Ectodermal cell (in vitro differentiated cells): Measurements from ENCODE around the gene DPM1.
"Not testable (repeated sequence)": the region's sequence is repeated elsewhere in the genome, so short reads cannot be mapped to it uniquely, and the experiment has no call there.

Source experiments
- H3K27ac ChIP-seq: 2 replicates; pipeline ENCODE4 v1.7.0; 2013; ENCODE audit warnings: mild to moderate bottlenecking, low read depth, low read length; ENCODE audit not compliant: insufficient read depth, poor library complexity, severe bottlenecking
- H3K27me3 ChIP-seq: 2 replicates; pipeline ENCODE4 v1.7.0; 2013; ENCODE audit warnings: mild to moderate bottlenecking, low read length; ENCODE audit not compliant: insufficient read depth, control insufficient read depth, poor library complexity, severe bottlenecking
- H3K36me3 ChIP-seq: one replicate; pipeline ENCODE4 v1.7.0; 2013; ENCODE audit warnings: low read length; ENCODE audit not compliant: control insufficient read depth, insufficient read depth
- H3K4me1 ChIP-seq: one replicate; pipeline ENCODE4 v1.7.0; 2013; ENCODE audit warnings: low read length; ENCODE audit not compliant: control insufficient read depth, insufficient read depth
- H3K4me3 ChIP-seq: 2 replicates; pipeline ENCODE4 v1.7.0; 2013; ENCODE audit warnings: low read depth, low read length, control low read depth; ENCODE audit not compliant: insufficient read depth
- H3K9me3 ChIP-seq: 2 replicates; pipeline ENCODE4 v1.7.0; 2013; ENCODE audit warnings: mild to moderate bottlenecking, low read length, moderate library complexity; ENCODE audit not compliant: control insufficient read depth
- WGBS, 2 experiments: methylation state at CpG; one replicate each; pipeline ENCODE4 v1.1.7; 2013; ENCODE audit warnings: missing lambda C conversion rate in 2 of 2; 5-methylcytosine and 5-hydroxymethylcytosine counted together

The DPM1 gene

GRCh38 chr20:50980071-50980681 lies 21.8 kb upstream of the DPM1 start:
- Histone ChIP-seq H3K4me3 (no peak overlapping the region), H3K4me1 (no peaks in the 10 kb centered on the region), H3K27me3 (no peaks in the 10 kb centered on the region), H3K9me3 (no peaks in the 10 kb centered on the region), H3K27ac (no peak overlapping the region), H3K36me3 (no peaks in the 10 kb centered on the region)
- 86 to 87% methylated on average over 8 of the region's 8 CpGs for WGBS, 2 experiments

- H3K4me3 ChIP-seq, H3K36me3 ChIP-seq, H3K27ac ChIP-seq, H3K4me1 ChIP-seq, H3K27me3 ChIP-seq, H3K9me3 ChIP-seq: not testable (repeated sequence)
- WGBS, 2 experiments = 89 to 93% methylated on average over 4 of the region's 4 CpGs
These were observed 20.2 kb upstream of the DPM1 start for GRCh38 chr20:50978533-50978932.

GRCh38 chr20:50977066-50978021 lies 19.0 kb upstream of the DPM1 start:
- no peaks in the 10 kb centered on the region for H3K36me3 ChIP-seq
- H3K27me3 ChIP-seq = no peaks in the 10 kb centered on the region
- WGBS, 2 experiments = 88 to 90% methylated on average over 20 of the region's 20 CpGs
- no peaks in the 10 kb centered on the region for H3K4me1 ChIP-seq
- no peak overlapping the region for H3K4me3 ChIP-seq
- H3K9me3 ChIP-seq = no peaks in the 10 kb centered on the region
- no peak overlapping the region for H3K27ac ChIP-seq

GRCh38 chr20:50975701-50976330 lies 17.5 kb upstream of the DPM1 start:
- H3K27ac ChIP-seq = no peak overlapping the region
- H3K27me3 ChIP-seq = no peaks in the 10 kb centered on the region
- H3K4me1 ChIP-seq = no peaks in the 10 kb centered on the region
- no peak overlapping the region for H3K4me3 ChIP-seq
- H3K9me3 ChIP-seq = no peaks in the 10 kb centered on the region
- H3K36me3 ChIP-seq = no peaks in the 10 kb centered on the region
- WGBS, 2 experiments = 93% methylated on average over 10 of the region's 10 CpGs

- Histone ChIP-seq H3K4me3 (no peak overlapping the region), H3K4me1 (peaks cover 25% of the 10 kb centered on the region), H3K27me3 (no peaks in the 10 kb centered on the region), H3K36me3 (no peaks in the 10 kb centered on the region), H3K27ac (no peak overlapping the region), H3K9me3 (no peaks in the 10 kb centered on the region)
- 89 to 91% methylated on average over 8 of the region's 8 CpGs for WGBS, 2 experiments
These were observed 11.6 kb upstream of the DPM1 start for GRCh38 chr20:50969912-50970311.

GRCh38 chr20:50969435-50969834 lies 11.1 kb upstream of the DPM1 start:
- WGBS, 2 experiments = 85 to 93% methylated on average over 5 of the region's 5 CpGs
- Histone ChIP-seq H3K27ac (no peak overlapping the region), H3K36me3 (no peaks in the 10 kb centered on the region)

GRCh38 chr20:50968289-50968688 lies 10.0 kb upstream of the DPM1 start:
- H3K36me3 ChIP-seq = no peaks in the 10 kb centered on the region
- 87 to 89% methylated on average over 9 of the region's 9 CpGs for WGBS, 2 experiments
- no peaks in the 10 kb centered on the region for H3K27me3 ChIP-seq
- H3K27ac ChIP-seq = peak overlapping the region; percentile 80
- H3K4me1 ChIP-seq = peaks cover 25% of the 10 kb centered on the region
- no peaks in the 10 kb centered on the region for H3K9me3 ChIP-seq
- H3K4me3 ChIP-seq = no peak overlapping the region

More at GRCh38 chr20:50969435-50969834, 11.1 kb upstream of the DPM1 start:
- H3K4me3 ChIP-seq = no peak overlapping the region
- H3K9me3 ChIP-seq = no peaks in the 10 kb centered on the region
- H3K27me3 ChIP-seq = no peaks in the 10 kb centered on the region
- H3K4me1 ChIP-seq = peaks cover 25% of the 10 kb centered on the region

GRCh38 chr20:50967586-50967985 lies 9.3 kb upstream of the DPM1 start:
- WGBS, 2 experiments = 31 to 37% methylated on average over 7 of the region's 7 CpGs
- H3K36me3 ChIP-seq = no peaks in the 10 kb centered on the region
- H3K4me3 ChIP-seq = no peak overlapping the region
- H3K9me3 ChIP-seq = no peaks in the 10 kb centered on the region
- peak overlapping the region; percentile 80 for H3K27ac ChIP-seq
- H3K27me3 ChIP-seq = no peaks in the 10 kb centered on the region
- peaks cover 25% of the 10 kb centered on the region for H3K4me1 ChIP-seq

- H3K4me1 ChIP-seq = peaks cover 8% of the 10 kb centered on the region
- H3K27me3 ChIP-seq = no peaks in the 10 kb centered on the region
- 73 to 76% methylated on average over 25 of the region's 25 CpGs for WGBS, 2 experiments
- no peaks in the 10 kb centered on the region for H3K9me3 ChIP-seq
- no peak overlapping the region for H3K27ac ChIP-seq
- peak overlapping the region; percentile 74 for H3K4me3 ChIP-seq
- peaks cover 7% of the 10 kb centered on the region for H3K36me3 ChIP-seq
These were observed 1.3 kb upstream of the DPM1 start for GRCh38 chr20:50959543-50960126.
